Endodermal cell (in vitro differentiated cells): ENCODE measurements around the gene UGT1A7. TPM values are rescaled to one million over a fixed set of nuclear protein-coding genes. Genes with fewer than 3 reads are reported as not detected.

Experiments
- DNase-seq: peaks from one replicate; pipeline ENCODE4 v3.0.0-alpha.2; 2017
- H3K27ac ChIP-seq: 2 replicates; pipeline ENCODE4 v1.5.1; 2013; ENCODE audit warnings: mild to moderate bottlenecking, low read depth, low read length, moderate library complexity
- H3K27me3 ChIP-seq: 2 replicates; pipeline ENCODE4 v1.6.1; 2013; ENCODE audit warnings: mild to moderate bottlenecking, low read length, moderate library complexity; ENCODE audit not compliant: insufficient read depth, control insufficient read depth, poor library complexity, severe bottlenecking
- H3K36me3 ChIP-seq: 2 replicates; pipeline ENCODE4 v1.7.0; 2013; ENCODE audit warnings: mild to moderate bottlenecking, low read length, moderate library complexity; ENCODE audit not compliant: control insufficient read depth, insufficient read depth
- H3K4me1 ChIP-seq: one replicate; pipeline ENCODE4 v1.7.0; 2013; ENCODE audit warnings: low read length; ENCODE audit not compliant: control insufficient read depth, insufficient read depth
- H3K4me3 ChIP-seq: 2 replicates; pipeline ENCODE4 v1.5.1; 2013; ENCODE audit warnings: mild to moderate bottlenecking, low read length, moderate library complexity
- H3K9ac ChIP-seq: 2 replicates; pipeline ENCODE4 v1.6.1; 2013; ENCODE audit warnings: mild to moderate bottlenecking, low read length, moderate library complexity; ENCODE audit not compliant: poor library complexity, severe bottlenecking; ENCODE audit errors: extremely low read depth
- H3K9me3 ChIP-seq: 2 replicates; pipeline ENCODE4 v1.6.1; 2013; ENCODE audit warnings: mild to moderate bottlenecking, low read length, moderate library complexity; ENCODE audit not compliant: control insufficient read depth
- H3K27ac Mint-ChIP-seq: 2 replicates; pipeline ENCODE4 v1.8.0; 2020; ENCODE audit warnings: mixed read lengths
- H3K27me3 Mint-ChIP-seq: 2 replicates; pipeline ENCODE4 v1.8.0; 2021; ENCODE audit warnings: mild to moderate bottlenecking, mixed read lengths; ENCODE audit not compliant: insufficient read depth
- H3K36me3 Mint-ChIP-seq: 2 replicates; pipeline ENCODE4 v1.8.0; 2020; ENCODE audit warnings: low read depth, mixed read lengths
- H3K4me1 Mint-ChIP-seq: 2 replicates; pipeline ENCODE4 v1.8.0; 2020; ENCODE audit warnings: mixed read lengths
- H3K4me3 Mint-ChIP-seq: 2 replicates; pipeline ENCODE4 v1.8.0; 2020; ENCODE audit warnings: mild to moderate bottlenecking, moderate library complexity, mixed read lengths
- H3K9me3 Mint-ChIP-seq: 2 replicates; pipeline ENCODE4 v1.8.0; 2020; ENCODE audit warnings: mild to moderate bottlenecking, mixed read lengths
- CTCF ChIP-seq: fragments of 200-600 bp; sonication (generic); conservative IDR thresholded peaks from 2 replicates; pipeline ENCODE4 v1.5.0; 2021; ENCODE audit warnings: antibody characterized with exemption, mild to moderate bottlenecking
- WGBS, 2 experiments: methylation state at CpG; one replicate each; pipeline versions ENCODE4 v1.1.5 to v1.1.7; 2013; ENCODE audit warnings: missing lambda C conversion rate in 2 of 2, mixed read lengths in 1 of 2; ENCODE audit not compliant: insufficient coverage in 1 of 2, insufficient read length in 1 of 2; 5-methylcytosine and 5-hydroxymethylcytosine counted together
- total RNA-seq, 2 donors: library from RNA; stranded (reverse); fragmentation: NEBNext Ultra II Directional in 1 of 2; extraction: Animal tissue kit (Norgen Biotek cat#: 25700) in 1 of 2; gene quantifications; 2 replicates in 1 of 2; 3 replicates in 1 of 2; pipeline ENCODE4 v1.2.1, GENCODE V29; 2021

The UGT1A7 gene
- total RNA-seq, 2 donors from 2014 or later: not detected

GRCh38 chr2:233768076-233768475 lies 86.4 kb downstream of the UGT1A7 start:
- Mint-ChIP-seq H3K36me3 (no peaks in the 10 kb centered on the region), H3K4me1 (no peaks in the 10 kb centered on the region), H3K27me3 (peaks cover 3% of the 10 kb centered on the region), H3K9me3 (peaks cover 5% of the 10 kb centered on the region), H3K4me3 (no peak overlapping the region), H3K27ac (no peak overlapping the region)
- DNase-seq: no peak
- H3K9me3 ChIP-seq: no peaks in the 10 kb centered on the region
- H3K9ac ChIP-seq: no peak overlapping the region
- TF ChIP-seq CTCF: no peak
- H3K4me1 ChIP-seq: no peaks in the 10 kb centered on the region
- H3K36me3 ChIP-seq: no peaks in the 10 kb centered on the region
- H3K27me3 ChIP-seq: peaks cover 14% of the 10 kb centered on the region
- H3K27ac ChIP-seq: no peak overlapping the region
- whole genome bisulfite sequencing, 2 experiments: 68 to 82% methylated on average over 4 of the region's 4 CpGs
- H3K4me3 ChIP-seq: no peak overlapping the region

- no peak overlapping the region for H3K27ac Mint-ChIP-seq
These were observed 87.6 kb downstream of the UGT1A7 start for GRCh38 chr2:233769260-233769659.

GRCh38 chr2:233772153-233772552 lies 90.5 kb downstream of the UGT1A7 start:
- Histone ChIP-seq H3K9me3 (peaks cover 10% of the 10 kb centered on the region), H3K9ac (no peak overlapping the region), H3K4me1 (no peaks in the 10 kb centered on the region), H3K27me3 (no peaks in the 10 kb centered on the region), H3K4me3 (no peak overlapping the region), H3K27ac (no peak overlapping the region), H3K36me3 (no peaks in the 10 kb centered on the region)
- no peak overlapping the region for H3K4me3 Mint-ChIP-seq
- 92 to 96% methylated on average over 11 to 16 of the region's 16 CpGs for WGBS, 2 experiments
- DNase-seq: no peak
- H3K9me3 Mint-ChIP-seq: peaks cover 26% of the 10 kb centered on the region
- no peaks in the 10 kb centered on the region for H3K27me3 Mint-ChIP-seq
- H3K36me3 Mint-ChIP-seq: no peaks in the 10 kb centered on the region
- no peak overlapping the region for H3K27ac Mint-ChIP-seq
- no peaks in the 10 kb centered on the region for H3K4me1 Mint-ChIP-seq
- TF ChIP-seq CTCF: no peak

More at GRCh38 chr2:233769260-233769659, 87.6 kb downstream of the UGT1A7 start:
- H3K4me1 Mint-ChIP-seq: no peaks in the 10 kb centered on the region
- no peak overlapping the region for H3K4me3 Mint-ChIP-seq
- Histone ChIP-seq H3K27ac (no peak overlapping the region), H3K4me1 (no peaks in the 10 kb centered on the region), H3K27me3 (peaks cover 3% of the 10 kb centered on the region), H3K4me3 (no peak overlapping the region), H3K9me3 (no peaks in the 10 kb centered on the region), H3K36me3 (no peaks in the 10 kb centered on the region), H3K9ac (no peak overlapping the region)
- H3K9me3 Mint-ChIP-seq: peaks cover 5% of the 10 kb centered on the region
- WGBS, 2 experiments: 88 to 93% methylated on average over 9 of the region's 9 CpGs
- H3K27me3 Mint-ChIP-seq: no peaks in the 10 kb centered on the region
- TF ChIP-seq CTCF: no peak
- DNase-seq: no peak
- H3K36me3 Mint-ChIP-seq: no peaks in the 10 kb centered on the region
